AG20443 (cell line): Measurements from ENCODE around the gene PDIA4.
"Not testable (repeated sequence)": the region's sequence is repeated elsewhere in the genome, so short reads cannot be mapped to it uniquely, and the experiment has no call there.

Source experiments
- DNase-seq: peaks from one replicate; pipeline ENCODE4 v3.0.0; 2012; ENCODE audit warnings: low spot score, mixed read lengths

Gene PDIA4

GRCh38 chr7:149036676-149037075 is 8.4 kb upstream of the PDIA4 start:
- DNase-seq: no peak

- DNase-seq: no peak
Observed at GRCh38 chr7:149031353-149031910, 3.1 kb upstream of the PDIA4 start.

- DNase-seq: not testable (repeated sequence)
Observed at GRCh38 chr7:149030439-149030838, 2.1 kb upstream of the PDIA4 start.

GRCh38 chr7:149027611-149028345 is 527 bp downstream of the PDIA4 start:
- peak; percentile 32 for DNase-seq

- no peak for DNase-seq
Observed at GRCh38 chr7:149027055-149027454, 1.2 kb downstream of the PDIA4 start.

- no peak for DNase-seq
Observed at GRCh38 chr7:149023662-149024061, 4.6 kb downstream of the PDIA4 start.

GRCh38 chr7:149022756-149023360 is 5.4 kb downstream of the PDIA4 start:
- DNase-seq: no peak

- no peak for DNase-seq
Observed at GRCh38 chr7:149021725-149022062, 6.6 kb downstream of the PDIA4 start.

GRCh38 chr7:149020483-149020882 is 7.8 kb downstream of the PDIA4 start:
- DNase-seq: no peak

- DNase-seq: no peak
Observed at GRCh38 chr7:149016876-149017275, 11.4 kb downstream of the PDIA4 start.

GRCh38 chr7:149014309-149014708 is 14.0 kb downstream of the PDIA4 start:
- no peak for DNase-seq

- no peak for DNase-seq
Observed at GRCh38 chr7:149013876-149014275, 14.4 kb downstream of the PDIA4 start.

- not testable (repeated sequence) for DNase-seq
Observed at GRCh38 chr7:149012730-149013129, 15.6 kb downstream of the PDIA4 start.

- DNase-seq: no peak
Observed at GRCh38 chr7:149011491-149011890, 16.8 kb downstream of the PDIA4 start.

- DNase-seq: no peak
Observed at GRCh38 chr7:149010451-149010850, 17.9 kb downstream of the PDIA4 start.

GRCh38 chr7:149009527-149009926 is 18.8 kb downstream of the PDIA4 start:
- DNase-seq: no peak

- DNase-seq: no peak
Observed at GRCh38 chr7:149007611-149008010, 20.7 kb downstream of the PDIA4 start.

- no peak for DNase-seq
Observed at GRCh38 chr7:149007146-149007545, 21.2 kb downstream of the PDIA4 start.

GRCh38 chr7:149006345-149006725 is 22.0 kb downstream of the PDIA4 start:
- no peak for DNase-seq

- peak; percentile 80 for DNase-seq
Observed at GRCh38 chr7:149005427-149006344, 22.6 kb downstream of the PDIA4 start.

GRCh38 chr7:149004405-149005370 is 23.6 kb downstream of the PDIA4 start:
- DNase-seq: no peak
